GM10266 (cell line): Measurements from ENCODE around the gene NT5C2.
"Not testable (repeated sequence)": the region's sequence is repeated elsewhere in the genome, so short reads cannot be mapped to it uniquely, and the experiment has no call there.

Source experiments
- DNase-seq: peaks from one replicate; pipeline ENCODE4 v3.0.0; 2012; ENCODE audit errors: extremely low spot score
- TF ChIP-seq, protein P1 (sequence below): IDR thresholded peaks from 2 replicates; pipeline ENCODE4 v1.5.1; 2012; ENCODE audit warnings: mild to moderate bottlenecking, low read depth; ENCODE audit not compliant: control insufficient read depth, insufficient read depth; ENCODE audit errors: missing control alignments

The NT5C2 gene

DNA sequence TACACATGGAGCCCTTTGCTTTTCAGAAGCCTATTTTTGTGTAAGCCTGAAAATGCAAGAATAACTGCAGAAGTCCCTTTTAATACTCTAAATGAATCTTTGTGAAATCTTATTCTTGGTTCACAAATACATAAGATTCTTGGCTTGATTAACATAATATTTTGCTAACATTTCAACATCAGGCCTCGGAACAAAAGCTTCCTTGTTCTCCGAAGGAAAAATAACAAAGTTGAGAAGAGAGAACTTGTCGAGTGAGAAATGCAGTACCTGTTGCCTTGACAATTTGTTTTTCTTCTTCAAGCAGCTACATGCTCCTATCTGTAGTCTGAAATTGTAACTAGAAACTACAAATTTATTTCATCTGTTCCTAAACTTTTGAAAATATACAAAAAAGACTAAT lies 8.5 kb downstream of the NT5C2 start:
- DNase-seq: no peak
- TF ChIP-seq, protein P1, sequence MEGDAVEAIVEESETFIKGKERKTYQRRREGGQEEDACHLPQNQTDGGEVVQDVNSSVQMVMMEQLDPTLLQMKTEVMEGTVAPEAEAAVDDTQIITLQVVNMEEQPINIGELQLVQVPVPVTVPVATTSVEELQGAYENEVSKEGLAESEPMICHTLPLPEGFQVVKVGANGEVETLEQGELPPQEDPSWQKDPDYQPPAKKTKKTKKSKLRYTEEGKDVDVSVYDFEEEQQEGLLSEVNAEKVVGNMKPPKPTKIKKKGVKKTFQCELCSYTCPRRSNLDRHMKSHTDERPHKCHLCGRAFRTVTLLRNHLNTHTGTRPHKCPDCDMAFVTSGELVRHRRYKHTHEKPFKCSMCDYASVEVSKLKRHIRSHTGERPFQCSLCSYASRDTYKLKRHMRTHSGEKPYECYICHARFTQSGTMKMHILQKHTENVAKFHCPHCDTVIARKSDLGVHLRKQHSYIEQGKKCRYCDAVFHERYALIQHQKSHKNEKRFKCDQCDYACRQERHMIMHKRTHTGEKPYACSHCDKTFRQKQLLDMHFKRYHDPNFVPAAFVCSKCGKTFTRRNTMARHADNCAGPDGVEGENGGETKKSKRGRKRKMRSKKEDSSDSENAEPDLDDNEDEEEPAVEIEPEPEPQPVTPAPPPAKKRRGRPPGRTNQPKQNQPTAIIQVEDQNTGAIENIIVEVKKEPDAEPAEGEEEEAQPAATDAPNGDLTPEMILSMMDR: no peak

DNA sequence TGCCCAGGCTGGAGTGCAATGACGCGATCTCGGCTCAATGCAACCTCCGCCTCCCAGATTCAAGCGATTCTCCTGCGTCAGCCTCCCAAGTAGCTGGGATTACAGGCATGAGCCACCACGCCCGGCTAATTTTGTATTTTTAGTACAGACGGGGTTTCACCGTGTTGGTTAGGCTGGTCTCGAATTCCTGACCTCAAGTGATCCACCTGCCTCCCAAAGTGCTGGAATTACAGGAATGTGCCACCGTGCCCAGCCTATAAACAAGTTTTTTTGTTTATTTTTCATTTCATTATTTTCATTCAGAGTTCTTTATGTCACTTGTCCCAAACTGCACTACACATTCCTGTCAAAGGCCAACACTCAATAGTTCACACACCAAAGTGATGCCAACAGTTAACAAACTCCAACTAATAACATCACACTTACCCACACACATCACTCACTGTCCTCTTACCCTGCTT lies 9.1 kb downstream of the NT5C2 start:
- not testable (repeated sequence) for DNase-seq

DNA sequence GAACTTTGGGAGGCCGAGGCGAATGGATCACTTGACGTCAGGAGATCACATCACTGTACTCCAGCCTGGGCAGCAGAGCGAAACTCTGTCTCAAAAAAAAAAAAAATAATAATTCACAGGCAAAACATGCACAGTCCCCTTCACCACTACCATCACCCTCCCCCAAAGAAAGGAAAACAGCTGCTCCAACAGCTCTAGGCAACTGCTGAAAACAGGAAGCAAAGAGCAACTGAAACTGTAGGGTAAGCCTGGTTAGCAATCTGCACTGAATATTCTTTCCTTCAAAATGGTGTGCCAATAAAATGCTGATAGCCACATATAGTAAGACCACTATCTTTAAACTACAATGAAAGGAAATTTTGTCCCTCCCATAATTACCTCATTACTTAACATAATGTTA lies 11.8 kb downstream of the NT5C2 start:
- DNase-seq: peak; percentile 24
- TF ChIP-seq, protein P1: no peak

DNA sequence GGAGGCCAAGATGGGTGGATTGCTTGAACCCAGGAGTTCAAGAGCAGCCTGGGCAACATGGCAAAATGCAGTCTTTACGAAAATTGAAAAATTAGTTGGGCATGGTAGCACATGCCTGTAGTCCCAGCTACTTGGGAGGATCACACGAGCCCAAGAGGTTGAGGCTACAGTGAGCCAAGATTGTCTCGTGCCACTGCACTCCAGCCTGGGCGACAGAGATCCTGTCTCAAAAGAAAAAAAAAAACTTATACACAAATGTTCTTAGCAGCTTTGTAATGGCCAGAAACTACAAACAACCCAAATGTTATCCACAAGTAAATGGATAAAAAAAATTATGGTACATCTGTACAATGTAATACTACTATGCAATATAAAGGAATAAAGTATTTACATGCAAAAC lies 12.6 kb downstream of the NT5C2 start:
- TF ChIP-seq, protein P1: no peak
- DNase-seq: no peak

DNA sequence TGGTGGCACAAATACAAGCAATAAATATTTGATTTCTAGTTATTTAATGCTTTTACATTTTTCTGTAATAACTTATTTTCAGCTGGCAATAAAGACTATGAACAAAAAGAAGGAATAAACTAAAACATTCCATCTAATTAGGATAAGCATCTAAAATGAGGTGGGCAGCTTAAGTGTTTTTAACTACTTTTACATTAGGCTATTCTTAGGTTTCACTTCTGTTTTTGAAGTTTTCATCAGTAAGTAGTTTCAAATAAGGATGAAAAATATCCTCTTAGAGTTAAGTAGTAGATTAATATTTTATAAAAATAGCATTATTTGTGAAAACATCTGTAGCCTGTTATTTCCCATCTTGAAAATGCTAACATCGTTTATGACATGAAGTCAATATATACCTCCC lies 15.9 kb downstream of the NT5C2 start:
- DNase-seq: no peak
- TF ChIP-seq, protein P1: no peak

DNA sequence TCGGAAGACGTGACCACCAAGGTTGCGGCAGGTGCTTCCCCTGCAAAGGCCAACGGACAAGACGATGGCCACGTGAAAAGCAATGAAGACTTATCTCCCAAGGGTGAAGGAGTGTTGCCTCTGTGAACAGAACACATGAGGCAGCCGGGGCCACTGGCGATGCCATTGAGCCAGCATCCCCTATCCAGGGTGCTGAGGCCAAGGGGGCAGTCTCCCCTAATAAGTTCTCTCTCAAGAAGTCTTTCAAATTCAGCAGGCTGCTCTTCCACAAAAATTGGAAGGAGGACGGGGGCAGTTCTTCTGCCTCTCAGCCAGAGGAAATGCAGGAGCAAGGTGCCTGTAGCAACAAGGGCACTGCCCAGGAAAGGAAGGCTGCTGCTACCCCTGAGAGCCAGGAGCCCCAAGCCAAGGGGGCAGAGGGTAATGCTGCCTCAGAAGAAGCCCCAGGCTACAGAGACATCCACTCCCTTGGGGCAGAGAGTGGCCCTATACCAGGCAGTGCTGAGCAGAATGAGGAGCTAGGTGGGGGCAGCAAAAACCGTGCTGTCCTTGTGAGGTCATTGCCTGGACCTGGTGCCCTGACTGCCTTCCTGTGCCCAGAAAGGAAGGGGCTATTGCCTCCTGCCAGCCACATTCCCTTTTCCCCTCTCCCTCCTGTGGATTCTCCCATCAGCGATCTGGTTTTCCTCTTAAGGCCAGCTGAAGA lies 17.3 kb downstream of the NT5C2 start:
- DNase-seq: no peak

DNA sequence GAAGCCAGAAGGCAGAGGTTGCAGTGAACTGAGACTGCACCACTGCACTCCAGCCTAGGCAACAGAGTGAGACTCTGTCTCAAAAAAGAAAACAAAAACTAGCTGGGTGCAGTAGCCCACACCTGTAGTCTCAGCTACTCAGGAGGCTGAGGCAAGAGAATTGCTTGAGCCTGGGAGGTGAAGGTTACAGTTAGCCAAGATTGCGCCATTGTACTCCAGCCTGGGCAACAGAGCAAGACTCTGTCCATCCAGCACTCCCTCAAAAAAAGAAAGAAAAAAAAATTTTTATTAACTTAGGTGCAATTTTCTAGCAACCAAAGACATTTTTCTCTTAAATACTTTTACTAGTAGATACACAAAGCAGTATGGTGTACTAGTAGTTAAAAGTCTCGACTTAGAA lies 18.7 kb downstream of the NT5C2 start:
- not testable (repeated sequence) for DNase-seq

More for the DNA sequence above, 17.3 kb downstream of the NT5C2 start:
- TF ChIP-seq, protein P1: no peak

DNA sequence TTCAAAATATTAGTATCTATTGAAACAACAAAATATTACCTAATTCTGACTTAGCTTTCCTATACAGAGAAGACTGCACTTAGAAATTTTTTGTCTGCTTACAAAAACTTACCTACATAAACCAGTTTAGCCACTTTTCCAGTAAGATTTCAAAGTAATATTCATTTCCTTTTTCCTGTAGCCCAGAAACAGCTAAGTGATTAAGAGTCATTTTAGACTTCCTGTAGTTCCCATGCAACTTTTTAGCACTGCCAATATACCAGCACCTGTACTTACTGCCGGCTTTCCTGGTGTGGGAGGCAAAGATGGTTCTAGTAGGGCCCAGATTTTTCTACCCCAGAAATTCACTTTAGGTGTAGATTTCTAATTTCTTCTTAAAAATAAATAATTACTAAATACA lies 21.8 kb downstream of the NT5C2 start:
- DNase-seq: no peak
- TF ChIP-seq, protein P1: no peak
